Measurements from ENCODE around the gene EEPD1. TPM values are rescaled to one million over a fixed set of nuclear protein-coding genes. Genes with fewer than 3 reads are reported as not detected.

The EEPD1 gene
- total RNA-seq, 1 donor, result 5.2 TPM

- DNase-seq (ENCODE audit: low read depth), result no peak
- no peak for TF ChIP-seq CTCF (IDR thresholded peaks at IDR 0.05; ENCODE audit: insufficient read depth, low read depth, low read length)
- no peak overlapping the region for H3K4me3 ChIP-seq (ENCODE audit: low read depth, low read length)
Measured at GRCh38 chr7:36201122-36201723, 48.2 kb downstream of the EEPD1 start.

- TF ChIP-seq CTCF (IDR thresholded peaks at IDR 0.05; ENCODE audit: insufficient read depth, low read depth, low read length), result no peak
- H3K4me3 ChIP-seq (ENCODE audit: low read depth, low read length), result no peak overlapping the region
- no peak for DNase-seq (ENCODE audit: low read depth)
Measured at GRCh38 chr7:36202398-36202797, 49.3 kb downstream of the EEPD1 start.

- DNase-seq (ENCODE audit: low read depth), result no peak
- no peak for TF ChIP-seq CTCF (IDR thresholded peaks at IDR 0.05; ENCODE audit: insufficient read depth, low read depth, low read length)
- H3K4me3 ChIP-seq (ENCODE audit: low read depth, low read length), result no peak overlapping the region
Measured at GRCh38 chr7:36203071-36203790, 50.2 kb downstream of the EEPD1 start.

GRCh38 chr7:36204044-36204663 lies 51.1 kb downstream of the EEPD1 start:
- TF ChIP-seq CTCF (IDR thresholded peaks at IDR 0.05; ENCODE audit: insufficient read depth, low read depth, low read length), result no peak
- no peak overlapping the region for H3K4me3 ChIP-seq (ENCODE audit: low read depth, low read length)
- no peak for DNase-seq (ENCODE audit: low read depth)

- no peak for DNase-seq (ENCODE audit: low read depth)
- TF ChIP-seq CTCF (IDR thresholded peaks at IDR 0.05; ENCODE audit: insufficient read depth, low read depth, low read length), result no peak
- H3K4me3 ChIP-seq (ENCODE audit: low read depth, low read length), result no peak overlapping the region
Measured at GRCh38 chr7:36204929-36205635, 52.0 kb downstream of the EEPD1 start.

- no peak for TF ChIP-seq CTCF (IDR thresholded peaks at IDR 0.05; ENCODE audit: insufficient read depth, low read depth, low read length)
- no peak overlapping the region for H3K4me3 ChIP-seq (ENCODE audit: low read depth, low read length)
- no peak for DNase-seq (ENCODE audit: low read depth)
Measured at GRCh38 chr7:36205803-36206202, 52.7 kb downstream of the EEPD1 start.

Data from fibroblast of villous mesenchyme (primary cell).